H9 (cell line): ENCODE measurements around the gene CSDE1. TPM values are rescaled to one million over a fixed set of nuclear protein-coding genes. Genes with fewer than 3 reads are reported as not detected.

Source experiments
- DNase-seq: peaks from one replicate; pipeline ENCODE4 v3.0.0-alpha.2; 2017
- H2AFZ ChIP-seq: one replicate; pipeline ENCODE4 v1.6.1; 2013; ENCODE audit warnings: mild to moderate bottlenecking, low read length, control low read depth, moderate library complexity
- H2AK5ac ChIP-seq: 2 replicates; pipeline ENCODE4 v1.6.1; 2013; ENCODE audit warnings: low read length, control low read depth, mixed read lengths; ENCODE audit not compliant: insufficient read length
- H2BK120ac ChIP-seq: one replicate; pipeline ENCODE4 v1.6.1; 2013; ENCODE audit warnings: low read depth, mild to moderate bottlenecking, low read length, control low read depth, inconsistent platforms; ENCODE audit not compliant: poor library complexity, severe bottlenecking
- H2BK12ac ChIP-seq: 2 replicates; pipeline ENCODE4 v1.6.1; 2013; ENCODE audit warnings: low read length, control low read depth, mixed read lengths, low read depth; ENCODE audit not compliant: insufficient read length
- H2BK15ac ChIP-seq: 2 replicates; pipeline ENCODE4 v1.6.1; 2013; ENCODE audit warnings: low read depth, low read length, control low read depth
- H2BK20ac ChIP-seq: one replicate; pipeline ENCODE4 v1.6.1; 2013; ENCODE audit warnings: low read depth, mild to moderate bottlenecking, low read length, control low read depth, inconsistent platforms; ENCODE audit not compliant: poor library complexity, severe bottlenecking
- H2BK5ac ChIP-seq: 2 replicates; pipeline ENCODE4 v1.6.1; 2013; ENCODE audit warnings: low read length, control low read depth, mixed read lengths; ENCODE audit not compliant: insufficient read length
- H3K14ac ChIP-seq: 2 replicates; pipeline ENCODE4 v1.6.1; 2013; ENCODE audit warnings: low read length, control low read depth; ENCODE audit not compliant: insufficient read depth
- H3K18ac ChIP-seq: 2 replicates; pipeline ENCODE4 v1.6.1; 2013; ENCODE audit warnings: low read depth, mild to moderate bottlenecking, mixed read lengths, low read length, control low read depth; ENCODE audit not compliant: insufficient read length
- H3K23ac ChIP-seq: 2 replicates; pipeline ENCODE4 v1.6.1; 2013; ENCODE audit warnings: low read length, control low read depth, mixed read lengths, low read depth; ENCODE audit not compliant: insufficient read length
- H3K23me2 ChIP-seq: 2 replicates; pipeline ENCODE4 v1.6.1; 2013; ENCODE audit warnings: low read depth, mild to moderate bottlenecking, mixed read lengths, low read length, control low read depth; ENCODE audit not compliant: insufficient read length, poor library complexity, severe bottlenecking
- H3K27ac ChIP-seq: 2 replicates; pipeline ENCODE4 v1.5.1; 2013; ENCODE audit warnings: low read length, control low read depth, mixed read lengths, low read depth; ENCODE audit not compliant: insufficient read length
- H3K27me3 ChIP-seq: 2 replicates; pipeline ENCODE4 v1.6.1; 2013; ENCODE audit warnings: low read length, control low read depth, inconsistent platforms; ENCODE audit not compliant: insufficient read depth
- H3K4ac ChIP-seq: 2 replicates; pipeline ENCODE4 v1.6.1; 2013; ENCODE audit warnings: low read depth, mild to moderate bottlenecking, control low read depth, inconsistent platforms, low read length, moderate library complexity
- H3K4me1 ChIP-seq: 2 replicates; pipeline ENCODE4 v1.6.1; 2013; ENCODE audit warnings: low read length, control low read depth, inconsistent platforms; ENCODE audit not compliant: insufficient read depth
- H3K4me2 ChIP-seq: 2 replicates; pipeline ENCODE4 v1.6.1; 2013; ENCODE audit warnings: low read length, control low read depth, mixed read lengths; ENCODE audit not compliant: insufficient read length, insufficient read depth
- H3K56ac ChIP-seq: 2 replicates; pipeline ENCODE4 v1.6.1; 2013; ENCODE audit warnings: low read depth, mild to moderate bottlenecking, mixed read lengths, low read length, control low read depth; ENCODE audit not compliant: insufficient read length
- H3K79me1 ChIP-seq: 2 replicates; pipeline ENCODE4 v1.6.1; 2013; ENCODE audit warnings: low read depth, mild to moderate bottlenecking, moderate library complexity, low read length, control low read depth, inconsistent platforms; ENCODE audit not compliant: insufficient read depth, poor library complexity, severe bottlenecking
- H3K79me2 ChIP-seq: 2 replicates; pipeline ENCODE4 v1.6.1; 2013; ENCODE audit warnings: low read length, control low read depth, inconsistent platforms; ENCODE audit not compliant: insufficient read depth
- H3K9ac ChIP-seq: 2 replicates; pipeline ENCODE4 v1.6.1; 2013; ENCODE audit warnings: low read length, control low read depth, mixed read lengths; ENCODE audit not compliant: insufficient read length; ENCODE audit errors: extremely low read depth
- H3K9me3 ChIP-seq: one replicate; pipeline ENCODE4 v1.6.1; 2013; ENCODE audit warnings: low read depth, low read length, inconsistent platforms; ENCODE audit not compliant: control insufficient read depth
- H3T11ph ChIP-seq: one replicate; pipeline ENCODE4 v1.6.1; 2013; ENCODE audit warnings: mild to moderate bottlenecking, low read length, control low read depth, inconsistent platforms
- H4K20me1 ChIP-seq: one replicate; pipeline ENCODE4 v1.6.1; 2013; ENCODE audit not compliant: control insufficient read depth, insufficient read length, insufficient read depth
- H4K5ac ChIP-seq: 2 replicates; pipeline ENCODE4 v1.6.1; 2013; ENCODE audit warnings: low read depth, mild to moderate bottlenecking, mixed read lengths, low read length, control low read depth; ENCODE audit not compliant: insufficient read length
- H4K8ac ChIP-seq: replicated peaks from 2 replicates; pipeline ENCODE4 v1.6.1; 2013; ENCODE audit warnings: low read length, control low read depth, mixed read lengths, low read depth; ENCODE audit not compliant: insufficient read length
- H4K91ac ChIP-seq: 2 replicates; pipeline ENCODE4 v1.6.1; 2013; ENCODE audit warnings: low read depth, mild to moderate bottlenecking, moderate library complexity, mixed read lengths, low read length, control low read depth; ENCODE audit not compliant: insufficient read length
- H3K27ac Mint-ChIP-seq, 3 experiments: 2 replicates in 2 of 3; 3 replicates in 1 of 3; pipeline ENCODE4 v1.8.0; 2020 to 2021; ENCODE audit warnings: mixed read lengths in 3 of 3, mild to moderate bottlenecking in 1 of 3, moderate library complexity in 1 of 3
- H3K27me3 Mint-ChIP-seq: 2 replicates; pipeline ENCODE4 v1.8.0; 2021; ENCODE audit warnings: low read depth, mild to moderate bottlenecking, moderate library complexity, mixed read lengths
- H3K36me3 Mint-ChIP-seq, 3 experiments: 2 replicates in 2 of 3; 3 replicates in 1 of 3; pipeline ENCODE4 v1.8.0; 2020 to 2021; ENCODE audit warnings: low read depth in 3 of 3, mixed read lengths in 3 of 3; ENCODE audit not compliant: insufficient read depth in 1 of 3
- H3K4me1 Mint-ChIP-seq, 2 experiments: 2 replicates each; pipeline ENCODE4 v1.8.0; 2020; ENCODE audit warnings: mixed read lengths in 2 of 2
- H3K4me3 Mint-ChIP-seq, 2 experiments: 2 replicates in 1 of 2; 3 replicates in 1 of 2; pipeline ENCODE4 v1.8.0; 2020 to 2021; ENCODE audit warnings: mild to moderate bottlenecking in 2 of 2, mixed read lengths in 2 of 2, moderate library complexity in 1 of 2
- H3K9me3 Mint-ChIP-seq, 2 experiments: 2 replicates in 1 of 2; 3 replicates in 1 of 2; pipeline ENCODE4 v1.8.0; 2020; ENCODE audit warnings: mild to moderate bottlenecking in 2 of 2, mixed read lengths in 2 of 2, moderate library complexity in 1 of 2
- CTCF ChIP-seq: fragments of 200-600 bp; sonication (generic); conservative IDR thresholded peaks from 3 replicates; pipeline ENCODE4 v1.8.0; 2021; ENCODE audit warnings: antibody characterized with exemption, mild to moderate bottlenecking
- WGBS: extraction: QIAGEN DNeasy Blood & Tissue Kit; methylation state at CpG from one replicate; pipeline ENCODE4 v1.1.7; 2013; ENCODE audit warnings: missing lambda C conversion rate, low lambda C conversion rate, mixed read lengths; ENCODE audit not compliant: insufficient read length; ENCODE audit errors: extremely low coverage; 5-methylcytosine and 5-hydroxymethylcytosine counted together
- total RNA-seq: library from RNA; stranded (reverse); gene quantifications from 2 replicates; pipeline ENCODE4 v1.2.1, GENCODE V29; 2021

The CSDE1 gene
- total RNA-seq, 1 experiment from 2014 or later, result 645 TPM

- peaks cover 3% of the 10 kb centered on the region for H3K23me2 ChIP-seq
- Mint-ChIP-seq H3K9me3 (no peaks in the 10 kb centered on the region; a peak in 2 of 5 replicates), H3K4me3 (peak overlapping the region in 1 of 2 experiments; percentile 45; a peak in 2 of 5 replicates), H3K27me3 (peaks cover 1% of the 10 kb centered on the region; the same call in 1 of the 2 replicates), H3K4me1 (peaks cover 46 to 49% of the 10 kb centered on the region in 2 experiments), H3K36me3 (peaks cover 28 to 56% (median 50%) of the 10 kb centered on the region in 3 experiments), H3K27ac (no peak overlapping the region)
- no peak overlapping the region for H3K4ac ChIP-seq
- no peak overlapping the region for H4K8ac ChIP-seq
- H2BK5ac ChIP-seq, result no peak overlapping the region
- H3K9me3 ChIP-seq, result no peaks in the 10 kb centered on the region
- H4K5ac ChIP-seq, result no peak overlapping the region
- no peak overlapping the region for H3K27ac ChIP-seq
- no peak overlapping the region for H3K9ac ChIP-seq
- no peak overlapping the region for H3K18ac ChIP-seq
- H2AFZ ChIP-seq, result no peak overlapping the region
- H3K27me3 ChIP-seq, result no peaks in the 10 kb centered on the region
- H3K79me2 ChIP-seq, result peaks cover 73% of the 10 kb centered on the region
- no peak overlapping the region for H3K14ac ChIP-seq
- no peak overlapping the region for H3T11ph ChIP-seq
- no peak overlapping the region for H2BK12ac ChIP-seq
- no peak for DNase-seq
- no peak overlapping the region for H2BK15ac ChIP-seq
- H2BK20ac ChIP-seq, result no peak overlapping the region
- H3K56ac ChIP-seq, result no peak overlapping the region
- no peak overlapping the region for H4K91ac ChIP-seq
- H3K4me2 ChIP-seq, result peak overlapping the region; percentile 30
- no CpG with 5 or more reads among the region's 4 CpGs for WGBS
- no peak overlapping the region for H3K23ac ChIP-seq
- peaks cover 3% of the 10 kb centered on the region for H4K20me1 ChIP-seq
- no peak for TF ChIP-seq CTCF
- peaks cover 5% of the 10 kb centered on the region; the same call in 1 of the 2 replicates for H3K4me1 ChIP-seq
- H2AK5ac ChIP-seq, result no peak overlapping the region
- peaks cover 5% of the 10 kb centered on the region for H3K79me1 ChIP-seq
- no peak overlapping the region for H2BK120ac ChIP-seq
Observed at GRCh38 chr1:114753143-114753542, 4.6 kb downstream of the CSDE1 start.
